Choroid plexus epithelial cell (primary cell): ENCODE data around the gene FILIP1L.

Experiments
- DNase-seq: peaks from one replicate; pipeline ENCODE4 v3.0.0-alpha.2; 2010; ENCODE audit warnings: low read depth
- H3K4me3 ChIP-seq: 2 replicates; pipeline ENCODE4 v1.5.1; 2011; ENCODE audit warnings: low read depth, mild to moderate bottlenecking, control low read depth, low read length, moderate library complexity
- TF ChIP-seq, protein P1 (sequence below): conservative IDR thresholded peaks from 2 replicates; pipeline ENCODE4 v1.5.1; 2011; ENCODE audit warnings: low read depth, mild to moderate bottlenecking, control low read depth, inconsistent platforms, low read length, moderate library complexity

FILIP1L gene

DNA sequence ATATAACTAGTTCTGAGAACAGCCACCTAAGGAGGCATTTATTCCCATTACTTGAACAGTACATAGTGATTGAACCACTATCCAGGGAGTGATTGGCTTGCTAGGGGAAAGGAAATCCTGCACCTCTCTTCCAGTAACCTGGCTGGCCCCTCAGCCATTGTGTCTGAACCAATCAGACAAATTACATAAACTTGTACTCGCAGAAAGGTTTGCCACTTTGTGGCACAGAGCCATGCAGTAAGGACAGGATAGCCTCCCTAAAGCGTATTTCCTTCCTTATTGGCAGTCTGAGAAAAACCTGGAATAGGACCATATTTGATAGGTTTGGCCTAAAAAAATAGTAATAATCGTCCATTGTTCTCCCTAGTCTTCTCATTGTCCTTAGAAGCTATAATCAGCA is 277.6 kb downstream of the FILIP1L start:
- TF ChIP-seq, protein P1, sequence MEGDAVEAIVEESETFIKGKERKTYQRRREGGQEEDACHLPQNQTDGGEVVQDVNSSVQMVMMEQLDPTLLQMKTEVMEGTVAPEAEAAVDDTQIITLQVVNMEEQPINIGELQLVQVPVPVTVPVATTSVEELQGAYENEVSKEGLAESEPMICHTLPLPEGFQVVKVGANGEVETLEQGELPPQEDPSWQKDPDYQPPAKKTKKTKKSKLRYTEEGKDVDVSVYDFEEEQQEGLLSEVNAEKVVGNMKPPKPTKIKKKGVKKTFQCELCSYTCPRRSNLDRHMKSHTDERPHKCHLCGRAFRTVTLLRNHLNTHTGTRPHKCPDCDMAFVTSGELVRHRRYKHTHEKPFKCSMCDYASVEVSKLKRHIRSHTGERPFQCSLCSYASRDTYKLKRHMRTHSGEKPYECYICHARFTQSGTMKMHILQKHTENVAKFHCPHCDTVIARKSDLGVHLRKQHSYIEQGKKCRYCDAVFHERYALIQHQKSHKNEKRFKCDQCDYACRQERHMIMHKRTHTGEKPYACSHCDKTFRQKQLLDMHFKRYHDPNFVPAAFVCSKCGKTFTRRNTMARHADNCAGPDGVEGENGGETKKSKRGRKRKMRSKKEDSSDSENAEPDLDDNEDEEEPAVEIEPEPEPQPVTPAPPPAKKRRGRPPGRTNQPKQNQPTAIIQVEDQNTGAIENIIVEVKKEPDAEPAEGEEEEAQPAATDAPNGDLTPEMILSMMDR, result no peak
- H3K4me3 ChIP-seq, result no peak overlapping the region
- no peak for DNase-seq

DNA sequence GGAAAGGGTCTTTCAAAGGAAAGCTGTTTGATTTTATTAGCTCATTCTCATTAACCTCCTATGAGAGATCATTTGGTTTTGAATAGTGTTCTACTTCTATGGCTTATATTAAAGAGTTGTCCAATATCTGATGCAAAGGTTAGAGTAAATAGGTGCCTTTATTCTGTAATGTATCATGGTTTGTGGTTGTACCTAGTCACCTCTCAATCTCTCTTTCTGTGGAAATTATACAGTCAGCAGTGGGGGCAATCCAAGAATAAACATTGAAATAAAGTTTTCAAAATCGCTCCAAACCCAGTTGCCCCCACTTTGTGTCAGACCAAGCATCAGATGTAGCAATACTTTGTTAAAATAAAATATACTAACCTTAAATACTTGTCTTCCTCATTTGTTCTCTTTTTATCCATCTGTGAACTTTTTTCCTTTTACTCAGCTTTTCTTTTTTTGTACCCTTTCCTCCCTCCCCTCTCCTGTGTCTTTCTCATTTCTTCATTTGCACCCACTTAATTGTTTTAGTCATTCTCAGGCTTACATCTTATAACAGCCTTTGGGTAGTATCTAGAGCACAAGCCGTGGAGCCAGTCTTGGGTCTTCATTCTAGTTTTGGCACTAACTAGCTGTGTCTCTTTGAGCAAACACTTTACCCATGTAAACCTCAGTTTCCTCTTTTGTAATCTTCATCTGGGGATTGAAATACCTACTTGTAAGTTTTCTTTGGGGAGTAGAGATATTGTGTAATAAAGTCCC is 279.9 kb downstream of the FILIP1L start:
- DNase-seq, result no peak
- TF ChIP-seq, protein P1, result no peak

DNA sequence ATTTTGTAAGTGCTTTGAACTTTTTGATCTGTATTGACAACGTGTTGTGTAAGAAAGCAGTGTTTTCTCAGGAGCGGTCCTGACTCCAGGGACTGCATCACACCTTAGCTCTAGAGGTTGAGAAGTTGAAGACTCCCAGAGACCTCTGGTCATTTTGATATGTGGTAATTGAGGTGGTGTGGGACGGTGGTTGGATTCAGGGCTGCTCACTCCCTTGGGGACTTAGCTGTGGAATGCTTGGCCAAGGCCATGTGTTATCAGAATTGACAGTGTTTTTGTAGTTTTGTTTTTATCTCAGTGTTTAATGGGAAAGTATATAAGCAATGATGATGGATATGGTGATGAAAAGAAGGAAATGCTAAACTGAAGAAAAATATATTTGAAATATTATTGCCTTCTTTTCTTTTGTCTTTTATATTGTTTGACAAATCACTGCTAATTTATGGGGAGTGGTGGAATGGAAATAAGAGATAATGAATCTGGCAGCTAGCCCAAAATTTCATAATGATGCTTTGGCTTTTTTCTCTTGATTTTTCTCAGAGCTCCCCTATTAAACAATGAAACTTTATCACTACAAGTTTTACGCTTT is 280.6 kb downstream of the FILIP1L start:
- TF ChIP-seq, protein P1, result no peak
- no peak for DNase-seq
- no peak overlapping the region for H3K4me3 ChIP-seq

More for the DNA sequence above, 279.9 kb downstream of the FILIP1L start:
- H3K4me3 ChIP-seq, result no peak overlapping the region

DNA sequence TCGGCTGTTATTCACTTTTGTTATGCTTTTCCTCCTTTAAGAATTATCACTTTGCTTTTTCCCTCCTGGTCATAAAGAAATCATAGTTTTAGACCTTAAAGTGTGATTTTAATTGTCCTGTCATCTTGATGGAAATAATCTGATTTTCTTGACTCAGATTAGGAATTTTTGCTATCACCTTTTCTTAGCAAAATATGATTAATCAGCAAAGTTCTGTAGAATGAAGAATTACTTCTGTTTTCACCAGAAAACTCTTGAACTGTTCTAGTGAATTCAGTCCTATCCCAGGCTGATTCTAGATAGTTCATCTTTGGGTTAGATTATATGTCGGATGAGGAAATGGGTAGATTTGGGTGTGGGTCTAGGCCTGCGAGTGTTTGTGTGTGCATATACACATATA is 284.5 kb downstream of the FILIP1L start:
- no peak overlapping the region for H3K4me3 ChIP-seq
- TF ChIP-seq, protein P1, result no peak

DNA sequence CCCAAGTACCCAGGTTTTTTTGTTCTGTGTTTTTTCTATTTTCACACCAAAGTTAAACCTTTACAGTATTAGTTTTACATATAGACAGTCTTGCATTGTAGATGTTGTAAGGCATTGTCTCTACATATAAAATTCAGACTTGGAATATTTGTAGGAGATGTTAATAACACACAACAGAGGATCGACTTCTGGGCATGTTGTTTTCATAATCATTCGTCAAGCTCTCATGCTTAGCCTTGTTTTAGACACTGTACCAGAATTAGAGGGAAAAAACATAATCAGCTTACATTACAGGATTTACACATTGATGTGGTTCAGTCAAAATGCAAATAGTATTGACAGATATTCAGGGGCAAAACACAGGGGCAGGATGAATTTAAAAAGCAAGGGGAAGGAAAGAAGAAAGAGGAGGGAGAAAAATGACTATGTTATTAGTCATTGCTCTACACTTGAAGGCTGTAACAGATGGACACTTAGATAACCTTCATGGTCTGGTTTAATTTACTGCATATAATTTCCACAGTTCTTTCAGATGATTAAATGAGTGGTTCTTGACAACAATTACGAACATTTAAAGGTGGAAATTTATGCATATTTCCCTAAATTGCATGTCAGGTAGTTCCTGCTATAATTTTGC is 289.2 kb downstream of the FILIP1L start:
- TF ChIP-seq, protein P1, result no peak
- H3K4me3 ChIP-seq, result no peak overlapping the region
- peak; percentile 35 for DNase-seq

More for the DNA sequence above, 284.5 kb downstream of the FILIP1L start:
- no peak for DNase-seq

DNA sequence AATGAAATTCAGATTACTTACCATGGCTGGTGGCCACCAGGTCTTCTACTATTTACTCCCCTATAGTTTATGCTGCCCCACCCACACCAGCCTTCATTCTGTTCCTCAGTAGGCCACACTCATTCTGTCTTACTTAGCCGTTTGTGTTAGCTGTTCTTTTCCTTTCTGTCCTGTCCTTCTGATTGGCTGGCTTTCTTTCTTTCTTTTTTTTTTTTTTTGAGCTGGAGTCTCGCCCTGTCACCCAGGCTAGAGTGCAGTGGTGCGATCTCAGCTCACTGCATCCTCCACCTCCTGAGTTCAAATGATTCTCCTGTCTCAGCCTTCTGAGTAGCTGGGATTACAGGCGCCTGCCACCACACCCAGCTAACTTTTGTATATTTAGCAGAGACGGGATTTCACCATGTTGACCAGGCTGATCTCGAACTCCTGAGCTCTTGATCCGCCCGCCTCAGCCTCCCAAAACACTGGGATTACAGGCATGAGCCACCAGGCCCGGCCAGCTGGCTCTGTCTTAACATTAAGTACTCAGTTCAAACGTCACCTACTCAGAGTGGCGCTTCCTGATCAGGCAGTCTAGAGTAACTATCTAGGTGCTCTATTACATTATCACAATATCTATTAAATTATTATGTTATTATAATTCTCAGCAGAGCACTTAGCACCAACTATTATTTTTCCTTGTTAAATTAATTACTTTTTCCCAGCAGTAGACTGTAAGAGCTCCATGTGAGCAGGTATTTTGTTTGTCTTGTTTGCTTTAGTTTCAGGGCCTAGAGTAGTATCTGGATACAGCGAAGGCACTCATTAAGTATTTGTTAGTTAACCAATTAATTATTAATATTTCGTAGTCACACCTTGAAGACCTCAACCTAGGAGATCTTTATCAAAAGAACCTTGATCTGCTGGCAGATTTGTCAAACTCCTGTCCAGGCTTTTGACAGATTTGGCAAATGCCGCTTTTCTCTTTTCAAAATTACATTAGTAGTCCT is 290.3 kb downstream of the FILIP1L start:
- DNase-seq, result no peak
- no peak overlapping the region for H3K4me3 ChIP-seq
- TF ChIP-seq, protein P1, result no peak
